GM19455 (cell line): ENCODE data around the gene MIOS.
A peak's percentile ranks its signal among the peaks of the same experiment; 100 is the strongest.

Experiments
- ATAC-seq: cut with Tn5 transposase; IDR thresholded peaks from one replicate; pipeline ENCODE4 v1.9.1; 2021; ENCODE audit not compliant: unreplicated experiment

The MIOS gene

DNA sequence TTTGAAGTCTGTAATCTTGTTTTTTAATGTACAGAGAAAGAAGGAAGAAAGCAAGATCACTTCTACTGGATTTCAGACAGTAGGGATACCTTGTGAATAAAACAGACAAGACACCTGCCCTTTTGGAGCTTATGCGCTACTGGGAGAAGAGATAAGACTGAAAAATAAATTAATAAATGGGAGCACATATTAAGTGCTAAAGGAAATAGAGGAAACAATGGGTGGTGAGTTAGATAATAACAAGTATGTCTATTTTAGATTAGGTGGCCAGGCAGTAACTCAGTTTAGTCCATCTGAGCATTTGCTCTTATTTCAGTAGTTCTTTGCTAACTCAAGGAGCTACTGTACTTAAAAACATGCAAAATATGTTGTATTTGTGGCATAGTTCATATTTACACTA is 15.9 kb downstream of the MIOS start:
- ATAC-seq, result no peak

- ATAC-seq, result no peak
These were observed 17.0 kb downstream of the MIOS start for GRCh38 chr7:7583731-7584130.

- ATAC-seq, result no peak
These were observed 18.0 kb downstream of the MIOS start for GRCh38 chr7:7584653-7585052.

DNA sequence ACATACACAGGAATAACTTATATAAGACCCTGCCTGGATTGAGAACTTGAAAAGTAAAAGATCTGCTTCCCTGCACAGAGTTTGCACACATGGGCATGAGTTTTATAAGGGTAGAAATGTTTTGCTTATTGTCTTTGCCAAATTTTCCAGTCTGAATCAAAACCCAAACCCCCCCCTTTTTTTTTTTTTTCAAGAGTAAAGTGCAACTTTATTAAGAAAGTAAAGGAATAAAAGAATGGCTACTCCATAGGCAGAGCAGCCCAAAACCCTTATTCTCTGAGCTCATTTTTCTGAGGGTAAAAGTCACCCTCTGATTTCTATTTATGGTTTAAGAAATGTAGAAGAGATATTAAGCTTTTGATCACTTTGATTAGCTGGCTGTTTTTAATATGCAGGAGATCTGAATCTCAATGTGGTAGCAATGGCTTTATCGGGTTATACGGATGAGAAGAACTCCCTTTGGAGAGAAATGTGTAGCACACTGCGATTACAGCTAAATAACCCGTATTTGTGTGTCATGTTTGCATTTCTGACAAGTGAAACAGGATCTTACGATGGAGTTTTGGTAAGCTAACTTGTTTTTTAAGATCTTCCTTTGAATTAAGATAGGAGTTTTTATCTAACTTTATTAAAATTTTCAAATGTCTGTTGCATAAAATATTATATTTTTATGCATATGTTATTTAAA is 18.7 kb downstream of the MIOS start:
- no peak for ATAC-seq

DNA sequence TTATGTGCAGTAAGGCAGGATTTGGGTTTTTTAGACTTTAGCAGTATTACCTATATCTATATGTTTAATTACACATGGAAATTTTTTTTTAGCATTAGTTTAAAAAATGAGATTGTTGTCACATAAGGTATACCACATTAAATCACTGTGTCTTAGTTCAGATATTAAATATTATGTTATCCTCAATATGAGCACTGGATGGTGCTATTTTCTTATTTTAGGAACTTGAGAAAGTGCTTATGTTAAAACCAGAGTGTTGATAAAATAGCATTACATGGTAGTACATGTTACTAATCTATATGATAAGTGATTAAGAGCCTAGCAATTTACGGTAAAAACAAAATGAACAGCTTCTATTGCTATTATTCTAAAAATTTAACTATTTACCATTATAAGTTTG is 28.8 kb downstream of the MIOS start:
- no peak for ATAC-seq

GRCh38 chr7:7596176-7596575 is 29.5 kb downstream of the MIOS start:
- no peak for ATAC-seq

DNA sequence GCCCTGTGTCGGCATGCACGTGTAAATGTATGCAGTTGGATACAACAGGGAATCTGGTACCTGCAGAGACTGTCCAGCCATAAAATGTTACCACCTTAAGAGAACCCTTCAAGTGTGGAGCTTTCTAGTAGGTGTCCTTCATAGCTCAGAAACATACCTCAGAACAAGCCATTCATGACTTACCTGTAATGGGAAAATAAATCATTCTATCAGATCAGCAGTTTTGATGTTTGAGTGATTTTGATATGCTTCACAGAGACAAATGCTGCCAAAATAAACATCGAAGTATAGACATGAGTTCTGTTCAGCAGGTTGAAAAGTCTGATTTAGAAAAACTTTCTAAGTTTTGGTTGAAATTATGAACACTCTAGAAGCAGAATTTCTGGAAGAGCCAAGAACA is 40.3 kb downstream of the MIOS start:
- ATAC-seq, result no peak

DNA sequence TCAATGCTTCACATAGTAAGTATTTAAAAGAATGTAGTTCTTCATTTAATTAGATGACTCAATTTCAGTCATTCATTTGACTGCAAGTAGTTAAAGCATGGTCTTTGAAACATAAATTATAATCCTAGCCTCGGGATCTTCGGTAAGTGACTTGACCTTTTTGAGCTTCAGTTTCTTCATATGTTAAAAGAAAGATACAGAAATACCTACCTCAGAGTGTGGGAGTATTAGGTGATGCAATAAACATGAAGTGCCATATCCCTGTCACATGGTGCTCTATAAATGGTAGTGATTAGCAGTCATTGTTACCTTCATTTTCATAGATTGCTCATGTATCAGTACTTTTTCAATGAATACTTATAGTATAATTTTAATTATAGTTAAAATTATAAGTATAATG is 42.6 kb downstream of the MIOS start:
- no peak for ATAC-seq

- ATAC-seq, result no peak
These were observed 45.8 kb downstream of the MIOS start for GRCh38 chr7:7612519-7612918.

- ATAC-seq, result no peak
These were observed 46.5 kb downstream of the MIOS start for GRCh38 chr7:7613210-7613609.

- ATAC-seq, result no peak
These were observed 47.5 kb downstream of the MIOS start for GRCh38 chr7:7614018-7614741.

- no peak for ATAC-seq
These were observed 50.9 kb downstream of the MIOS start for GRCh38 chr7:7617550-7617949.

DNA sequence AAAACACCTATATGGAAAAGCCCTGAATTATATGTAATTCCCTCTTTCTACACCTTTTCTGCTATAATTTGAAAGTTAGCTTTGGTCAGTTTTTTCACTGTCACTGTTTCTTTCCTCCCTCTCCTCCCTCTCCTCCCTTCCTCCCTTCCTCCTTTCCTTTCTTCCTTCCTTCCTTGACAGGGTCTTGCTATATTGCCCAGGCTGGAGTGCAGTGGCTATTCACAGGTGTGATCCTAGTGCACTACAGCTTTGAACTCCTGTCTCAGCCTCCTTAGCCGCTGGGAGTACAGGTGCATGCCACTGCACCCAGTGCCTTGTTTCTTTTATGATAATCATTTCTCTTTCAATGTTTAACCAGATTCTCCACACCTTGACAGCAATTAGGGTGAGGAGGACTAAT is 51.7 kb downstream of the MIOS start:
- no peak for ATAC-seq

DNA sequence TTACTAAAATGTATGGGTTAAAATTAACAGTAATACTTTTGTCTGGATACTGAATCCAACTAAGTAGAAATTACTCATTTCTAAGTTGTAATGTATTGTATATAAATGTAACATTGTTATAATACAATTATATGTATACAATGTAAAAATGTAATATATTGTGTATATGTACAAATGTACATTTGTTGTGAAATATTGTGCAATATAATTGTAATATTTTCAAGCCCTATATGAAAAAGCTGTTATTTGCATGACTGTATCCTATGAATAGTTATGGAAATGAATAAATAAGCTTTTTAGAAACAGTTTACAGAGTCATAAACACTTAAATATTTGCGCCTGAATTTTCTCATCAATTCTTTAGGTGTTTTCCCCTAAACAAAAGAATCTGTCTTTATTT is 53.6 kb downstream of the MIOS start:
- no peak for ATAC-seq

DNA sequence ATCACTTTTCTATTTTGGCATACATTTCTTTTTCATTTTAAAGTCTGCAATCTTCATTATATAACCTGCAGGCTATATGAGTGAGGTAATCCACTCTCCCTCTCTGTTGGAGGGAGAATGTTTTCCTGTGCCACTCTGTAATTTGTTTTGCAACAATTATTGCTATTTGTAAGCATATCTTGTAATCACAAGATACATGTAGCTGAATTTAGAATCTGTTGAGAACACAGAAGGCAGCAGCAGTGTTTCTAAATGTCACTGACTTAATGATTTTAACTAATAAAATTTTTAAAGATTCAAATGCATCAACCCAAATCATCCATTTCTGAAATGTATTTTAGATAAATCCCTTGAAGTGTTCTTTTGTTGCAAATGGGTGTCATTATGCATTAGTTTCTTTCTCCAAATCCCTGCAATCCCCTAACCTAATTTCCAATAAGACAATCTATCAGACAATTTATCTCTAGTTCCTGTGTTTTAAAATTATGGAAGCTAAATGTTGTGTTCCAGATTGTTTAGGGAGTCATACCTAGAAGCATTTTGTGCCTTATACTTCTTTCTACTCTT is 54.0 kb downstream of the MIOS start:
- ATAC-seq, result no peak

DNA sequence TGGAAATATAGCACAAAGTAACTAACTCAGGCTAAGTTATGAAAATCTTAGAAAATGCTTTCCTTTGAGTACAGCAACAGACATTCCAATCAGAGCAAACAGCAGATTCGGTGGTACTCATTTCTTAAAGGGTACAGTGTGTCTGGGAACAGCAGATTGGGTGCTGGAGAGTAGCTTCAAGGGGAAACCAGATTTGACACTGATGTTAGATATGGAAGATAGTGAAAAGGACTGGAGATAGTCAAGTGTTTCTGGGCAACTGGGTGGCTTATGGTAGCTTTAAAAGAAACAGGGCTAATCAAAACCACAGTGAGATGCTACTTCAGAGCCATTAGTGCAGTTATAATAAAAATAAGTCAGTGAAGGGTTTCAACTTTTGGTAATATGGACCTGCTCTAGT is 61.8 kb downstream of the MIOS start:
- no peak for ATAC-seq

GRCh38 chr7:7630626-7631329 is 64.1 kb downstream of the MIOS start:
- no peak for ATAC-seq

DNA sequence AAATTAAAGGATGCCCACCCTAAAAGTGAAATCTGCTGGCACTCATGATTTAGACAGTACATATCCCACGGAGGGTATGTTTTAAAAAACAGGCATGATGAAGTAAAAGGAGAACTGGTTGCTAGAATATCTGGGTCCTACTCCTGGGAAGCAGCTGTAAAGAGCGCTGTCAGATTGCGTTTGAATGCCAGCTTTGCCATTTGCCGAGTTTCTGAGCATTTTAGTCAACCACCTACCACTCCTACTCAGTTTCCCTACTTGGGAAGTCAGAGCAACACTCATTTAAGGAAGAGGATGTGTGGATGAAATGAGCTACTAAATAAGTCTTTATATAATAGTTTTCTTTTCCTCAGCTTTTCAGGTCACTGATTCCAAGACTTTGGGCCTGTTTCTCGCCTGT is 72.7 kb downstream of the MIOS start:
- no peak for ATAC-seq

DNA sequence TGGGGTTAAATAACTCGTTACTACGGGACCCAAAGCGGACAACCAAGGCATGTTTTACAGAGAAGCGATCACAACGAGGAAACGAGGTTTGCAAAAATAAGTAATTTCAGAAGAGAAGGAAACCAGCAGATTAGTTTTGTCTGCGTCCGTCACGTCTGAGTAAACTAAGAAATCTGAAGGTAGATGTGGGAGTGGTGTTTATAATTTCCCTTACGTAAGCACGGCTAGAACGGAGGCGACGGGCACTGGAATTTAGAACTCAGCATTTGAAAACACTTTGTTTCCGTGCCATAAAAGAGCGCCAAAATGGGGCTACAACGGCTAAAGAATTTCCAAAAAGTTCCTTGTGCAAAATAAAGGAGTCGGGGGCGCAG is 73.2 kb downstream of the MIOS start:
- ATAC-seq, result no peak

DNA sequence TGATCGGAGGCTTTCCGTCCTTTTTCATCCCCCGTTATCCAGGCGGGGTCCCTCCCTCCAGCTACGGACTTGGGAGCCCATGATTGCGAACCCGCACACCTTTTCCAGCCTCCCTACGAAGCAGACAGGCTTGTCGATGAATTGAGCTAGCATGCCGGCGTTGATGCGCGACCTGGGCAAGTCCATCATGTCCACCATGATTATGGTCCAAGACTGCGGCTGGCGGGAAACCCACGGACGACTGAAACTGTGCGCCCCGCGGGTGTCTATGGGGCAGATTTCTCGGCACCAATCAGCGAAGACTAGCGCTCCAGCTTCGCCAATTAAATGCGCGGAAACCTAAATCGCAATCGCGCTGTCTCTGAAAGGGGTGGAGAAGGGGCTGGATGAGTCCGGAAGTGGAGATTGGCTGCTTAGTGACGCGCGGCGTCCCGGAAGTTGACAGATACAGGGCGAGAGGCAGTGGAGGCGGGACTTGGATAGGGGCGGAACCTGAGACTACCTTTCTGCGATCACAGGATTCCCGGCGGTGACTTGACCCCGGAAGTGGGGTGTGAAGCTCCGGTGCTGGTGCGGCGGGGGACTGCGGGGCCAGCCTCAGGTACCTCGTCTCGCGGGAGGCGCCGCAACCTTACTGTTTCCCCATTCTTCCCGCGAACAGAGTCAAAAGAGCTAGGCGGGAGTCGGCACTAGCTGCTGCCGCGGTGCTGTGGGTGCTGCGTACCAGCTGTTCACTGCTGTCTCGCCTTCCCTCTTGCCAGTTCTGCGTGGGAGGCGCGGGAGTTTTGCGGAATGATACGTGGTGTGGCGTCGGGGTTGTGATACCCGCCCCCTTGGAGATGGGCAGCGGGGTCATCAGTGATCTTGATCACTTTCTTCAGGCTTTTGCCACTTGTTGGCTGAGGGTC is 73.8 kb downstream of the MIOS start, which contains the start of gene UMAD1:
Gene UMAD1, plus strand, starts transcription at position 532 of the 908 bp plus-strand sequence. CDS start 32,620 bp downstream, outside the sequence.
- peak; percentile 97 for ATAC-seq
